ENCODE results near the gene CCR5.

The CCR5 gene

GRCh38 chr3:46422617-46423016, 51.9 kb downstream of the CCR5 start:
- H3K4me1 Mint-ChIP-seq = no peaks in the 10 kb centered on the region
- no peaks in the 10 kb centered on the region for H3K36me3 Mint-ChIP-seq (ENCODE audit: low read depth)
- H3K4me3 Mint-ChIP-seq = no peak overlapping the region
- H3K9me3 Mint-ChIP-seq = no peaks in the 10 kb centered on the region
- TF ChIP-seq CTCF (IDR thresholded peaks at IDR 0.05; ENCODE audit: unreplicated experiment in 3 of 3) = no peak
- peaks cover 9% of the 10 kb centered on the region for H3K27me3 Mint-ChIP-seq (ENCODE audit: low read depth)
- no peak overlapping the region for H3K27ac Mint-ChIP-seq

- Mint-ChIP-seq H3K4me1 (peaks cover 8% of the 10 kb centered on the region), H3K36me3 (ENCODE audit: low read depth) (no peaks in the 10 kb centered on the region), H3K27me3 (ENCODE audit: low read depth) (peaks cover 9% of the 10 kb centered on the region), H3K4me3 (no peak overlapping the region), H3K9me3 (no peaks in the 10 kb centered on the region), H3K27ac (no peak overlapping the region)
- no peak for TF ChIP-seq CTCF (IDR thresholded peaks at IDR 0.05; ENCODE audit: unreplicated experiment in 3 of 3)
These were observed 52.8 kb downstream of the CCR5 start for GRCh38 chr3:46423588-46423987.
